Heart left ventricle (tissue), 16 donors: ENCODE results near the gene OR52I2. TPM values are rescaled to one million over a fixed set of nuclear protein-coding genes. Genes with fewer than 3 reads are reported as not detected.

ENCODE experiments used
- ATAC-seq, 4 donors: fragments of 200-7000 bp; cut with Tn5 transposase; one replicate each; pipeline ENCODE4 v1.9.1; 2020 to 2022; ENCODE audit warnings: moderate library complexity in 4 of 4, mild to moderate bottlenecking in 3 of 4, moderate number of reproducible peaks in 1 of 4
- DNase-seq, 5 donors: peaks; one replicate each; pipeline ENCODE4 v3.0.0-alpha.2; 2020
- H3K27ac ChIP-seq, 12 donors: fragments of 200-600 bp; sonication (generic) in 4 of 12; one replicate each; pipeline versions ENCODE4 v1.5.0 to v1.8.0; 2016 to 2022; ENCODE audit warnings: mild to moderate bottlenecking in 2 of 12
- H3K27me3 ChIP-seq, 9 donors: fragments of 200-600 bp; sonication (generic) in 2 of 9; one replicate each; pipeline versions ENCODE4 v1.5.1 to v1.8.0; 2016 to 2022; ENCODE audit warnings: mild to moderate bottlenecking in 3 of 9
- H3K36me3 ChIP-seq, 9 donors: fragments of 200-600 bp; sonication (generic) in 2 of 9; one replicate each; pipeline versions ENCODE4 v1.5.0 to v1.8.0; 2018 to 2022; ENCODE audit warnings: mild to moderate bottlenecking in 2 of 9
- H3K4me1 ChIP-seq, 12 donors: fragments of 200-600 bp; sonication (generic) in 4 of 12; one replicate each; pipeline versions ENCODE4 v1.5.0 to v1.8.0; 2016 to 2022; ENCODE audit warnings: mild to moderate bottlenecking in 3 of 12
- H3K4me3 ChIP-seq, 12 donors: fragments of 200-600 bp; sonication (generic) in 4 of 12; one replicate each; pipeline versions ENCODE4 v1.5.0 to v1.8.0; 2017 to 2022; ENCODE audit warnings: mild to moderate bottlenecking in 9 of 12, moderate library complexity in 4 of 12
- H3K9me3 ChIP-seq, 12 donors: fragments of 200-600 bp; sonication (generic) in 4 of 12; one replicate each; pipeline versions ENCODE4 v1.5.0 to v1.8.0; 2016 to 2022; ENCODE audit warnings: mild to moderate bottlenecking in 1 of 12
- POLR2A ChIP-seq, 2 donors: fragments of 450-650 bp; IDR thresholded peaks; one replicate each; pipeline ENCODE4 v1.6.1; 2017; ENCODE audit warnings: antibody characterized with exemption in 2 of 2, mild to moderate bottlenecking in 2 of 2, moderate library complexity in 2 of 2
- WGBS, 4 donors: extraction: QIAGEN DNeasy Blood & Tissue Kit in 2 of 4; methylation state at CpG; one replicate each; pipeline versions ENCODE4 v1.1.5 to v1.1.7; 2013 to 2018; 5-methylcytosine and 5-hydroxymethylcytosine counted together
- intact Hi-C, 10 donors: fragments of 100-400 bp; cut with DNase I; formaldehyde crosslinking; loops; one replicate each; pipeline versions ENCODE4 v1.11.1 to v1.14.2; 2022
- polyA plus RNA-seq, 2 donors: library from polyadenylated mRNA; stranded (reverse); fragments of 200-250 nt; gene quantifications; one replicate each; pipeline ENCODE4 v1.2.3, GENCODE V29; 2013
- total RNA-seq, 9 donors: library from RNA; depleted of rRNA in 2 of 9; stranded (reverse); fragments of >200 nt in 2 of 9; fragmentation: NEBNext Ultra II Directional in 3 of 9; extraction: Animal tissue kit (Norgen Biotek cat#: 25700) in 3 of 9; gene quantifications; one replicate each; pipeline versions ENCODE4 v1.1.0 to v1.2.4, GENCODE V29; 2016 to 2023
- TF ChIP-seq, protein P1 (sequence below), 12 donors: fragments of 200-600 bp; sonication (generic) in 4 of 12; IDR thresholded peaks; one replicate each; pipeline versions ENCODE4 v1.5.0 to v1.8.0; 2018 to 2022; ENCODE audit warnings: antibody characterized with exemption in 12 of 12, mild to moderate bottlenecking in 5 of 12
- donor health status: ischemic (EF 13 %, LVEDD 7.1; RV severe dilation, severe dysfunction).
- donor health status: healthy with polysubstance abuse.
- donor health status: DM: no; HTN: yes; CAD: no.
- donor health status: DM: no; HTN: no; CAD: no.
- donor health status: ischemic (EF 25% LVEDD 6.9; RV normal size, moderate dysfunction).
- donor health status: ischemic (EF 25% LVEDD 5.7; RV mildly dilated, moderate dysfunction).
- donor health status: healthy.
- donor health status: DM: yes; HTN: yes; CAD: no.
- donor health status: ischemic (EF 35%, LVEDD 5.7; RV mildly dilated, moderate dysfunction).
- donor health status: nonischemic (EF 11% LVEDD 7.7; RV severe dilation, severe dysfunction).
- donor health status: DM: yes; HTN: yes; CAD: no.
- donor health status: PGD.
- donor health status: ischemic (EF 29% LVEDD 5.4; RV normal size, mild dysfunction).
- donor health status: nonischemic (EF 23%, LVEDD 6.1; RV moderate dilation, normal function).

OR52I2 gene
- total and polyA plus RNA-seq, 11 donors = not detected

GRCh38 chr11:4611986-4612385 is 30.4 kb downstream of the OR52I2 start:
- Histone ChIP-seq H3K9me3 (no peaks in the 10 kb centered on the region), H3K27me3 (peaks cover 0 to 4% (median 0%) of the 10 kb centered on the region in 9 donors), H3K27ac (no peak overlapping the region), H3K4me1 (peaks cover 0 to 25% (median 11%) of the 10 kb centered on the region in 12 donors), H3K36me3 (no peaks in the 10 kb centered on the region), H3K4me3 (no peak overlapping the region)
- WGBS, 4 donors = 85 to 92% (median 89%) methylated on average over 2 of the region's 2 CpGs
- intact Hi-C loops = no loop called here
- no peak for DNase-seq
- no peak for ATAC-seq
- TF ChIP-seq POLR2A (IDR thresholded peaks at IDR 0.05) = no peak
- TF ChIP-seq, protein P1, sequence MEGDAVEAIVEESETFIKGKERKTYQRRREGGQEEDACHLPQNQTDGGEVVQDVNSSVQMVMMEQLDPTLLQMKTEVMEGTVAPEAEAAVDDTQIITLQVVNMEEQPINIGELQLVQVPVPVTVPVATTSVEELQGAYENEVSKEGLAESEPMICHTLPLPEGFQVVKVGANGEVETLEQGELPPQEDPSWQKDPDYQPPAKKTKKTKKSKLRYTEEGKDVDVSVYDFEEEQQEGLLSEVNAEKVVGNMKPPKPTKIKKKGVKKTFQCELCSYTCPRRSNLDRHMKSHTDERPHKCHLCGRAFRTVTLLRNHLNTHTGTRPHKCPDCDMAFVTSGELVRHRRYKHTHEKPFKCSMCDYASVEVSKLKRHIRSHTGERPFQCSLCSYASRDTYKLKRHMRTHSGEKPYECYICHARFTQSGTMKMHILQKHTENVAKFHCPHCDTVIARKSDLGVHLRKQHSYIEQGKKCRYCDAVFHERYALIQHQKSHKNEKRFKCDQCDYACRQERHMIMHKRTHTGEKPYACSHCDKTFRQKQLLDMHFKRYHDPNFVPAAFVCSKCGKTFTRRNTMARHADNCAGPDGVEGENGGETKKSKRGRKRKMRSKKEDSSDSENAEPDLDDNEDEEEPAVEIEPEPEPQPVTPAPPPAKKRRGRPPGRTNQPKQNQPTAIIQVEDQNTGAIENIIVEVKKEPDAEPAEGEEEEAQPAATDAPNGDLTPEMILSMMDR (IDR thresholded peaks at IDR 0.05) = no peak

DNA sequence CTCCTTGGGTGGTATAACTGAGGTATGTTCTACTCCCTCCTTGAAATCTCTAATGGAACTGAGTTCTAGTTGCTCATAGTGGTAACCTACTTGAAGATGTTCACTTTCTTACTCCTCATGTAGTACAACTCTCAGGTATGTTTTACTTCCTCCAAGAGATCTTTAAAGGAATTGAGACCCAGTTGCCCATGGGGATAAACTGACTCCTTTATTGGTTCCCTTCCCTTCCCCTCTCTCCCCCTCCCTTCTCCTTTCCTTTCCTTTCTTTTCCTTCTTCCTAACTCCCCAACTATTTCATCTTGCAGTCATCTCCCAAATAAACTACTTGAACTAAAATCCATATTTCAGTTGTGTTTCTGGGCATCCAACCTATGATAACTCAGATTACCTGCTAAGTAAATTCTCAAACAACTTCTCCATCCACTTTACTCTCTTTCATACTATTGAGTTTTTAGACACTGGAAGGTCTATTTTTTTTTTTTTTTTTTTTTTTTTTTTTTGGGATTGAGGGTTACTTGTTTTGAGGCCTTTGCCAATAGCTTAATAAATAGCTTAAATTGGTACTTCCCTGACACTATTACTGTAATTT is 34.4 kb downstream of the OR52I2 start:
- no peak overlapping the region for H3K4me3 ChIP-seq
- TF ChIP-seq POLR2A (IDR thresholded peaks at IDR 0.05) = no peak
- TF ChIP-seq, protein P1 (IDR thresholded peaks at IDR 0.05) = no peak
- no peaks in the 10 kb centered on the region for H3K36me3 ChIP-seq
- no peak for DNase-seq
- intact Hi-C loops = no loop called here
- no peaks in the 10 kb centered on the region for H3K9me3 ChIP-seq
- no peak overlapping the region for H3K27ac ChIP-seq
- H3K4me1 ChIP-seq = peaks cover 0 to under 1% (median 0%) of the 10 kb centered on the region in 12 donors
- H3K27me3 ChIP-seq = peaks cover 0 to 4% (median 0%) of the 10 kb centered on the region in 9 donors
- ATAC-seq = no peak

DNA sequence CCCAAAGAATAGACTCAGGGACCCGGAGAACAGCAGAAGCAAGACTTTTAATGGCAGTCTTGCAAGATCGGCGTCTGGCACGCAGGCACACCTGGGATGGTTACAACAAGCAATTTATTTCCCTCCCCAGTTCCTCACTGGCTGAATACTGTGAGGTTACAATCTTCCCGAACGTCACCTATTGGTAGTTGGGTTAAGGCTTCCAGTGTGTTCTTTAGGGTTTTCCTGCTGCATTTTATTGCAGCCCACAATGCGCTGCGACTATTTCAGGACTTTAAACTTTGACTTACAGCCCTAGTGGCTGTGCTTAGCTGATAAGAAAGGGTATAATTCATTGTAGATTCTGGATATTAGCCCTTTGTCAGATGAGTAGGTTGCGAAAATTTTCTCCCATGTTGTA is 38.0 kb downstream of the OR52I2 start:
- TF ChIP-seq POLR2A (IDR thresholded peaks at IDR 0.05) = no peak
- TF ChIP-seq, protein P1 (IDR thresholded peaks at IDR 0.05) = no peak
- ATAC-seq (no peak), DNase-seq (no peak)
- H3K4me3 ChIP-seq = no peak overlapping the region
- H3K36me3 ChIP-seq = no peaks in the 10 kb centered on the region
- H3K27me3 ChIP-seq = peaks cover 0 to 4% (median 0%) of the 10 kb centered on the region in 9 donors
- H3K27ac ChIP-seq = no peak overlapping the region
- intact Hi-C loops = no loop called here
- no peaks in the 10 kb centered on the region for H3K9me3 ChIP-seq
- WGBS, 4 donors = 78 to 83% (median 80%) methylated on average over 9 of the region's 9 CpGs
- no peaks in the 10 kb centered on the region for H3K4me1 ChIP-seq

DNA sequence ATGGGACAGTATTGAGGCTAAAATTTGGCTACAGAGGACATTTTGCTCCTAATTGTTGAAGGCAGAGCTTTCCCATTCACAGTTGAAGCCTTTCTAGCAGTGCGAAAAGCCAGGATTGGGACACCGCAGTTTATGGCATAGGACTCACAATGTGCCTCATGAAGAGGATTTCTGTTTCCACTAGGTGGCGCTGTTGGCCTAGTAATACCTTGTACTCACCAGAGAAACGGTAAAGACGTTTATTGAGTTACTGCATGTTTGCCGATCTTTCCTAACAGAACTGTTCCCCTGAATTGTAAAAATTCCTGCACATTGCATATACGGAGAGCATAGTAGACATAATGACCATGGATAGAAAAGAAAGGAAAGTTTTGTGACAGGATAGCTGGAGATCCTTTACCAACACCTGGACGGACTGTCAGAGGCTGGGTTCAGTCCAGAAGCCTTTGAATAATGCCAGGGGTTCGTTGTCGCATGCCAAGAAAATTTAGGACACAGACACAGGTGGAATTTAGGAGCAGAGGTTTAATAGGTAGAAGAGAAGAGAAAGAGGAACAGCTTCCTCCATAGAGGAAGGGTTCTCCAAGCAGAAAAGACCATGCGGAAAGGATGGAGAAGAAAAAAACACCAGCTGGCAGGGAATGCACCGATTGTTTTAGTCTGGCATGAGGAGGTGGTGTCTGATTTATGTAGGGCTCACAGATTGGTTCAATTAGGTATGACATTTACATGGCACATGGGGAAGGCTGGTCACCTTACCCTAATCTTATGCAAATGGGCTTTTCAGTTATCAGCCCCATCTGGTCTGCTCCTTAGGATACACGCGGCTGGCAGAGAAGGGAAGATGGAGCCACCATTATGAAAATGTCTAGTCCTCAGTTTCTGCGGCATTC is 44.9 kb downstream of the OR52I2 start:
- Histone ChIP-seq H3K27me3 (no peaks in the 10 kb centered on the region), H3K4me1 (no peaks in the 10 kb centered on the region), H3K4me3 (no peak overlapping the region), H3K9me3 (peaks cover 0 to 11% (median 0%) of the 10 kb centered on the region in 12 donors), H3K36me3 (no peaks in the 10 kb centered on the region), H3K27ac (no peak overlapping the region)
- intact Hi-C loops = loop anchor here in 7 of 10 donors (1.0 to 10.0 kb wide), 6 partner anchors 200 to 758 kb away; partner anchors contain the start of gene OR51M1 (in 6 of the 7)
- peak in 4 of 5 donors; percentile 34 to 69 (median 58) for DNase-seq
- WGBS, 4 donors = 35 to 41% (median 39%) methylated on average over 15 of the region's 15 CpGs
- peak in 2 of 4 donors; percentile 72 to 75 for ATAC-seq
- no peak for TF ChIP-seq POLR2A (IDR thresholded peaks at IDR 0.05)
- TF ChIP-seq, protein P1 (IDR thresholded peaks at IDR 0.05) = peak; percentile 36 to 86 (median 68)
